Liver (tissue), 3 donors: ENCODE results near the gene GPC3.

Experiments used
- CTCF ChIP-seq: fragments of 150-350 bp; IDR thresholded peaks from 2 replicates; pipeline ENCODE4 v1.5.1; 2017; ENCODE audit warnings: improper control_type of control experiment, low read depth, low read length; ENCODE audit not compliant: missing input control
- EGR1 ChIP-seq, 2 donors: IDR thresholded peaks; 2 replicates each; pipeline ENCODE4 v1.6.1; 2016 to 2018; ENCODE audit warnings: antibody characterized with exemption in 2 of 2, low read depth in 2 of 2
- MAX ChIP-seq: IDR thresholded peaks from 2 replicates; pipeline ENCODE4 v1.6.1; 2016; ENCODE audit warnings: antibody characterized with exemption
- SP1 ChIP-seq: IDR thresholded peaks from 2 replicates; pipeline ENCODE4 v1.6.1; 2018; ENCODE audit warnings: antibody characterized with exemption, mild to moderate bottlenecking
- donor health status: healthy.
- donor health status: healthy.

- TF ChIP-seq CTCF, result no peak
- TF ChIP-seq EGR1 (IDR thresholded peaks at IDR 0.05; ENCODE audit: low read depth in 2 of 2), result no peak
- no peak for TF ChIP-seq MAX
- TF ChIP-seq SP1, result no peak
These were observed 39.4 kb upstream of the GPC3 start for GRCh38 chrX:134024686-134025377.
